NCI-H345 (cell line): ENCODE data around the gene TTC38.
A peak's percentile ranks its signal among the peaks of the same experiment; 100 is the strongest.
"Not testable (repeated sequence)": the region's sequence is repeated elsewhere in the genome, so short reads cannot be mapped to it uniquely, and the experiment has no call there.

Experiments
- DNase-seq: peaks from one replicate; lab custom pipeline; 2025; lab: John Stamatoyannopoulos, UW

Gene TTC38

DNA sequence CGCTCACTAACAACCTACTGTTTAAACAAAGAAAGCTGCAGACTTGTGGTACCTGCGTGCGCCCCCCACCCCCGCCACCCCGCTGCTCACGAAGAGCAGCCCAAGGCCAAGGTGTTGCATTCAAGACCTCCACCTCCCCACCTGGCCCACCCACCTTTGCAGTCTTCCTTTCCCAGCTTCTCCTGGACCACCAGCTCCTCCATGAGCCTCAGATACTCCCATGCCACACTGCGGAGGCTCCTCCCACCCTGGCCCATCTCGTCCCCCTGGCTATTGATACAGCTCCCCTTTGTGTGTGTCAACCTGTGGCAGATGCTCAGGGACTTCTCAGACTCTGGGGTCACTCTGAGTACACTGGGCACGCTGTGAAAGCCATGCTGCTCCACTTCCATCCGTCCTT, 21.6 kb upstream of the TTC38 start:
- DNase-seq, result no peak

DNA sequence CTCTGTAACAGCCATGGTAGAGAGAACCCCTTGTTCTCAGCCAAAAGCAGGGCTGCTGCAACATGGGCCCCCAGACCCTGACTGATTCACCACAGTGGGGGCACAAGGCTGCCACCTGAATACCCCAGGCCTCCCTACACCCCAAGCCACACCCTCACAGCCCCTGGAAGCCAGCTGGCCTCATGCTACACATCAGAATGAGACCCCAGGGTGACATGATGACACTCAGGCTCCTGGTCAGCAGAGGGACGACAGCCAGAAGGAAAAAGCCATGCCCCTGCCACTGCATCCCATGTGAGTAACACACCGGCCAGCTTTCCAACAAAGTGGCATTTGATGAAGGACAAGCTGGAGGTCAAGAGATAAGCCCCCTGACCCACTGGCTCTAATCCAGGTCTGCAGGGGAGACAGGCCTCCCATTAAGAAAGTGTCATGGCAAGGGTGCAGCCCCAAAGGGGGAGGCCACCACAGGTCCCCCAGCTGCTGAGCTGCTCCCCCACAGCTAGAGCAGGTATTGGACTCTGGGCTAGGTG, 20.3 kb upstream of the TTC38 start:
- DNase-seq, result no peak

DNA sequence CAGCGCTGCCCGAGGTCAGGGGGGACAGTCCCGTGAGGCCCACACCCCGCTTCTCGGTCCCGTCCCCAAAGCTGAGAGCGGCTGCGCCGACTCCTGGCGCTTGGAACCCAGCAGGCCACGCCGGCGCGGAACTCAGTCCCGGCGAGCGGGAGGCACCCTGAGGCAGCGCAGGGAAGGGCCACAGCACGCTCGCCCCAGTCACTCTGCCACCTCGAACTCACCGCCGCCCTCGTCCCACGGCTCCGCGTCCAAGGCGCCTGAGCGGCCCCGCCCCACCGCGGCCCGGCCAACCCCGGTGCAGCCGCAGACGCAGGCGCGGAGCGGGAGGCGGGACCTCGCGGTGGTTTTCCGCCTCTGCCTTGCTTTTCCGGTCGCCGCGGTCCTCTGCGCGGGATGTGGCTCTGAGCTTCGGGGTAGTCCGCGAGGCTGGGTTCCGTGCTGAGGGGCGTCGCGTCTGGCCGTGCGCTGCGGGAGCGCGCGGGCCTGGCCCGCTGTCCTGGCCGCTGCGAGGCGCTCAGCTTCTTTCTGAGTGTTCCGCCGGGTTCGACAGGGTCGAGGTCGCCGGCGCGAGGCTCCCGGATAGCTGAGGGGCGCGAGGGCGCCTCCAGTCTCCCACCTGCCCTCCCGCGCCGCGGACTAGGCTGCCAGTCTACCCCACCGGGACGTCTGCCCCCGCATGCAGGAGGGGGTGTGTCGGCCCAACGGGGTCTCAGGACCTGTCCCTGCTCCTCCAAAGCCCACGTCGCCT, 17.6 kb upstream of the TTC38 start, which contains the start of gene CDPF1:
Gene CDPF1, minus strand, starts transcription at position 259 of the 748 bp plus-strand sequence. CDS start 2,009 bp downstream, outside the sequence.
- peak; percentile 85 for DNase-seq

DNA sequence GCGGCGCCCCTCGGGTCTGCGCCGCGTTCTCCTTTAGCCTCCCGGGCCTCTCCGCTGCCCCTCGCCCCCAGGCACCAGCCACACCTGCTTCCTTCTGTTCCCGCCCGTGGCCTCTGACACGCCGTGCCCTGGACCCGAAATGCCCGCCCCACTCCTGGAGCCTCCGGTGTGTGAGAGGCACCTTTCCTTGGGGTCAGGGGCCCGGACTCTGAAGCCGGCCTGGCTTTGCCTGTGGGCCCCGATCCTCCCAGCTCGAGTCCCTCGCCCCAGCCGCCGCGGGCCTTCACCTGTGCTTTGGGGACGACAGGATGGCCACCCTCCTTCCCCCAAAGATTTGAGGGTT, 17.1 kb upstream of the TTC38 start:
- DNase-seq, result no peak

DNA sequence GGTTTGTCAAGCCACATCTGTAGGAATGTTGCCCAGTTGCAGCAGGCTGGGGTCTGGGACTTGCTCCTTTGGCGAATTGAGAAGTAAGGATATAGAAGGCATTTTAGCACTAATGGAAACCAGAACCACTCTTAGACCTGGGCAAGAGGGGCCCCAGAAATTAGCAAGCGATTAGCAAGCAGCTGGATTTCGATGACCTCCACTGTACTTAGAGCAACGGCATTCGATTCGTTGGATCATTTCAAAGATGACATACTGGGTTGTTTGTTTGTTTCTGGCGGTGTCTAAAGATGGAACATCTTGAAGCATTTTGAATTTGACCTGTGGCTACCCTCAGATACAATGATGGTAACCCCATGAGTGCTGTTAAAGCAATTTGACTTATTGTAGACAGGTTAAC, 16.5 kb upstream of the TTC38 start:
- no peak for DNase-seq

DNA sequence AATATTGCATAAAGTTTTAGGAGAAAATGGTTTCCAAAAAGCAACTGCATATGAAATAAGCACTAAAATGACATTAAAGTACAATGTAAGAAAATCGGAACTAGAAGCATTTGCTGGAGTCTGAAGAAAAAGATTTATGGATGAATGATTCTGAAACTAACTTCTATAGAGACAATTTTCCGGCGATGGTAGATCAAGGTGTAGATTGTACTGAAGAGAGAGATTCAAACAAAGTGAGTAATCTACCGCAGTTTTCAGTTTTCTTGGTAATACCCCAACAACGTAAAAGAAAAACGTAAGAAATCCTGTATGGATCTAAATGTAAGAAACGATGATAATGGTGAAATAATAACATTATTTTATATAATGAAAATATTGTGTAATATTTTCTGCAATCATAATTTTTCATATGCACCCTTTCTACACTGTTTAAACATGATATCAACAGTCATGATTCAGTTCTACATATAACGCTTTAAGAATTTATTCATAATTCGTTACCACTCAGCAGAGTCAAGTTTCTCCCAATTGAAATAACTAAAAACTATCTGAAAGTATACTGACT, 15.9 kb upstream of the TTC38 start:
- no peak for DNase-seq

DNA sequence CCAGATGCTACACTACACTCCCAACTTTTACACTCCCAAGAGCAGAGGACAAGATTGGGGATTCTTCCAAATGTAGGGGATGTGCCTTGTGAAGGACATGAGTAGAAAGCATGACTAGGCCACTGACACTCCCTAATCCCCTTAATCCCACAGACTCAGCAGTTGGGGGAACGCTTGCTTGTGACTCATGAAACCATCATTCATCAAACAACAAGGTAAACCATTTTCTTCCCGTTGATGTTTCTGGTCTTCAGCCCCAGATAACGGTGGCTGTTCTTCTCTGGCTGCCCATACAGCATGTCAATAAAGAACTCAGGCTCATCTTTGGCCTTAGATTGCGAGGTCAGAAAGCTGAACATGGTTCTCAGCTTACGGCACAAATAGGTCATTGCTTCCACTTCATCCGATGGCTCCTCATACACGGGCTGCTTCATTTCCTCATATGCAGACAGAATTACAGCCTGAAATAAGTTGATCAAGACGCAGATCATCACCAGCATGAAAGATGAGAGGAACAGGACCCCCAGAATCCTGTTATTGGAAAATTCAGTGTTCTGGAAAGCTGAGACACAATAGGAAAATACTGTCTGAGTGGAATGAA, 11.3 kb upstream of the TTC38 start:
- DNase-seq, result no peak

DNA sequence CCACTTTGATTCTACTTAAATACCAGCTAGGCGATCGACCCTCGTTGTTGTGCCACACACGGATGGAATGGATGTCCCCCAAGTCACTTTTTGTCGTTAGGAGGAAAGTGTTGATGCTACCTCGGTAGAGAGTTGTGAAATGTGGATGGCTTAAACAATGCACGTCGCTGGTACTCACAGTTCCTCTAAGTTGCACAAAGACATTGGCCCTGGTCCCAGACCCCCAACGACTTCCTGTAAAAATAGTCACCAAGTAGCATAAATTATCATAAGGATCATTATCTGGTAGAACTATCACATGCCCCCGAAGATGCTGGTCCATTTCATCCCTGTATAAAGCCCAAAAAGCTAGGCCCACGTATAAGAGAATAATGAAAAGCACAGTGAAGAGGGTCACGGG, 8.4 kb upstream of the TTC38 start:
- no peak for DNase-seq

DNA sequence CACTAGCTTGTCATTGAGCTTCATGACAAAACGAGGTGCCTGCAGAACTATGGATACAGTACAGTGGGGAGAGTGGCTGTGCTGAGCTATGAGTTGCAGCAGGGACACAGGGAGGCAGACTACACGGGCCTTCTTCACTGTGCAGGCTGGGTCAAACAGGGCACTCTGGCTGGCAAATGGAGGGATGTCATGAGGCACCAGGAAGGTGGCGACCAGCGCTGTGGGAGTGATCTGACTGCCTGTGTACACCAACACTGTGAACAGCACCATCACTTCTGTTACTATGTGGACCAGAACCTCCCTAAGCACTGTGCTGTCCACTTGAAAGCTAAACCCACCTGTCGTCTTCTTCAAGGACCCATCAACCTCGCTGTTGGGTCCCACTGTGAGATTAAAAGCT, 7.8 kb upstream of the TTC38 start:
- DNase-seq, result no peak

DNA sequence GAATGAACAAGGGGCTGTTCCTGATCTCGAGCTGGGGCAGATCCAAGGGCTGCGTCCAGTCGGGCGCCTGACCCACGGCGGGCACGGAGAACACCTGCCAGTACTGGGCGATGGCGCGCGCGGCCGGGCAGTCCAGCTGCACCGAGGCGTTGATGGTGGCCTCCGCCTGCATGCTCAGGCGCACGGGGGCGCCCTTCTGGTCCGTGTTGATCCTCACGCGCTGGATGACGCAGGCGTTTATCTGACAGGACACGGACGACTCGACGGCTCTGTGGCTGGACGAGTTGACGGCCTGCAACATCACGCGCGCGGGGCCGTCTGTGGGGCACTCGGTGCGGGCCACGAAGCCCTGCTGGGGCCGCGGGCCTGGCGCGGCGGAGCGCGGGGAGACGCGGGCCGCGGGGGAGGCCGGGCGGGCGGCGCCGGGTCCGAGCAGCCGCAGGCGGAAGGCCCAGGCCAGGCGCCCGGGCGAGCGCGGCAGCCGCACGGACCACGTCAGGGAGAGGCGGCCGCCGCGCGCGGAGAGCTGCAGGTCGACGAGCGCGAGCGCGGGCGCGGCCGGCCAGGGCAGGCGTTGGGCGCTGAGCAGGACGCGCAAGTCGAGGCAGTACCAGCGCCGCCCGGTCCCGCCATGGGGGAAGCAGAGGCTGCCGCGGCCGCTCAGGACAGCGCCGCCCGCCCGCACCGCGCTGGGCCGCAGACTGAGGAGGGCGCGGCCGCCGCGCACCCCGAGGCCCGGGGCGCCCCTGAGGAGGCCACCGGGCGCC, 5.2 kb upstream of the TTC38 start:
- no peak for DNase-seq

DNA sequence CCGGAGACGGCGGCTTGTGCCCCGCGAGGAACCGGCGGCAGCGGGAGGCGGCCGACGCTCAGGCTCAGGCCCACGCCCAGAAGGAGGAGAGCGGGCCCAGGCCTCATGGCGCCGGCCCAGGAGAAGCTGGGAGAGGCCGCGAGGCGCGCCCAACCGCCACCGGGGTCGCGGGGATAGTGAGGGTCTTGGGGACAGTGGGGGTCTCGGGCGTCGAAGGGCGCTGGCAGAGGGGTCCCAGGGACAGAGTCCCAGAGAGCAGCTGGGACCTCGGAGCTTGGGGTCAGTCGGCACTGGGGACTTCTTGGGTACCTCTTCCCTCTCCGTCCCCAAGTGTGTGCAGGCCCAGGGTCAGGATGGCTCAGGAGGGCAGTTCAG, 4.6 kb upstream of the TTC38 start, which contains the start of gene PKDREJ:
Gene PKDREJ, minus strand, starts transcription at position 128 of the 375 bp plus-strand sequence. Its CDS starts 21 bp downstream, at position 107.
- no peak for DNase-seq

DNA sequence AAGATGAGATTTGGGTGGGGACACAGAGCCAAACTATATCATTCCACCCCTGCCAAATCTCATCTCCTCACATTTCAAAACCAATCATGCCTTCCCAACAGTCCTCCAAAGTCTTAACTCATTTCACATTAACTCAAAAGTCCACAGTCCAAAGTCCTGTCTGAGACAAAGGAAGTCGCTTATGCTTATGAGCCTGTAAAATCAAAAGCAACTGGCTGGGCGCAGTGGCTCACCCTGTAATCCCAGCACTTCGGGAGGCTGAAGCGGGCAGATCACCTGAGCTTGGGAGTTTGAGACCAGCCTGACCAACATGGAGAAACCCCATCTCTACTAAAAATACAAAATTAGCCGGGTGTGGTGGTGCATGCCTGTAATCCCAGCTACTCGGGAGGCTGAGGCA, 3.3 kb upstream of the TTC38 start:
- DNase-seq, result not testable (repeated sequence)

DNA sequence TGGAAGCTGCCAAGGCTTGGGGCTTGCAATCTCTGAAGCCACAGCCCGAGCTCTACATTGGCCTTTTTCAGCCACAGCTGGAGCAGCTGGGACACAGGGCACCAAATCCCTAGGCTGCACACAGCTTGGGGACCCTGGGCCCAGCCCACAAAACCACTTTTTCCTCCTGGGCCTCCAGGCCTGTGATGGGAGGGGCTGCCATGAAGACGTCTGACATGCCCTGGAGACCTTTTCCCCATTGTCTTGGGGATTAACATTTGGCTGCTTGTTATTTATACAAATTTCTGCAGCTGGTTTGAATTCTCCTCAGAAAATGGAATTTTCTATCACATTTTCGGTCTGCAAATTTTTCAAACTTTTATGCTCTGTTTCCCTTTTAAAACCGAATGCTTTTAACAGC, 2.2 kb upstream of the TTC38 start:
- not testable (repeated sequence) for DNase-seq

DNA sequence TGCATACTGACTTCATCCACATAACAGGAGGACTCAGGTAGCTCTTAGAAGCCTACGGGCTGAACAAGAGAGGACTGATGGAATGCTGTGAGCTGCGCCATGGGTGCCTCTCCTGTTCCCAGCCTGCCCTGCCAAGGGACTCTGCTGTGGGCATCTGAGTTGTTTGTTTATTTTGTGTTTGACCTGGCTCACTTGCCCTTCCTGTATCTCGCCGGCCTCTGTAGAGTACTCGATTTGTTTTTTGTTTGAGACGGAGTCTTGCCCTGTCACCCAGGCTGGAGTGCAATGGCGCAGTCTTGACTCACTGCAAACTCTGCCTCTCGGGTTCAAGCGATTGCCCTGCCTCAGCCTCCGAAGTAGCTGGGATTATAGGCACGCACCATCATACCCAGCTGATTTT, 1.8 kb downstream of the TTC38 start:
- DNase-seq, result no peak

DNA sequence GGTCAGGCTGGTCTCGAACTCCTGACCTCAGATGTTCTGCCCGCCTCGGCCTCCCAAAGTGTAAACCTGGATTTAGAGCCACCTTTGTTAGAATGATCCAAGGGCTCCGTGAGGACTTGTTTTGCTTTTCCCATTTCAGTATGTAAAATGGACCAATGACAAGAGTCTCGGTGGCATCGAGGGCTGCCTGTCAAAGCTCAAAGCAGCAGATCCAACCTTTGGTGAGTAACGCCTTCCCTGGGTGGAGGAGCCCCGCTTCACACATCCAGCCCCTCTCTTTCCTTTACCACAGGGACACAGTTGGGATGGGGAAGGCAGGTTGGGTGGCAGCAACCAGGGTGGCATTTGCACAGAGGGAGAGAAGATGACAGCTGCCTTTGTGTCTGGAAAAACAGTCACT, 4.4 kb downstream of the TTC38 start:
- no peak for DNase-seq

DNA sequence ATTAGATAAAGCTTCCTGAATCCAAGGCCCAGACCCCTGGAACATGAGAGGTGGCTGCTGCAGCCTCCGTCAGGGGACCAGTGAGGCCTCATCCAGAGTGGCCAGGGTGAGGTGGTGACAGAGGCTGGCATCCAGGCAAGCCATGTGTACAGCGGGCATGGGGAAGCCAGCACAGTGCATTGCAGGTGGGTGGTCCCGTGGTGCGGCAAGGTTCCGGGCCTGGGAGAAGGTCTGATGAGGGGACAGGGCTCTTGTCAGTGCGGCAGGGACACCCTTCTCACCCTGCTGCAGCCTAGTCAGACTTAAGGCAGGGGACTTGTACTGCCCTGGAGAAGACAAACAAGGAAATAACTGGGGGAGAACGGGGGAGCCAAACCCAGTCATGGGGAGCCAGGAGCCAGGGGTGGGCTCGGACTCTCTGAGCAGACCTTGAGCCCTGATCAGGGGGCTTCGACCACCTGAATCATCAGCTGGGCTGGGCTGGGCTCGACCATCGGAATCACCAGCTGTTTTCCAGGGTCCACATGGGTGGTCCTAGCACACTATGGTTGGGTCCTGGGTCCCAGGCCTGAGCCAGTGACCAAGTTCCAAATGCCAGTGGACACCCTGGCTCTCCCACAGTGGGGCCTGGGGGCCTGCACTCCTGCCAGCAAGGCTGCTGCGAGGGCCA, 5.1 kb downstream of the TTC38 start:
- no peak for DNase-seq

DNA sequence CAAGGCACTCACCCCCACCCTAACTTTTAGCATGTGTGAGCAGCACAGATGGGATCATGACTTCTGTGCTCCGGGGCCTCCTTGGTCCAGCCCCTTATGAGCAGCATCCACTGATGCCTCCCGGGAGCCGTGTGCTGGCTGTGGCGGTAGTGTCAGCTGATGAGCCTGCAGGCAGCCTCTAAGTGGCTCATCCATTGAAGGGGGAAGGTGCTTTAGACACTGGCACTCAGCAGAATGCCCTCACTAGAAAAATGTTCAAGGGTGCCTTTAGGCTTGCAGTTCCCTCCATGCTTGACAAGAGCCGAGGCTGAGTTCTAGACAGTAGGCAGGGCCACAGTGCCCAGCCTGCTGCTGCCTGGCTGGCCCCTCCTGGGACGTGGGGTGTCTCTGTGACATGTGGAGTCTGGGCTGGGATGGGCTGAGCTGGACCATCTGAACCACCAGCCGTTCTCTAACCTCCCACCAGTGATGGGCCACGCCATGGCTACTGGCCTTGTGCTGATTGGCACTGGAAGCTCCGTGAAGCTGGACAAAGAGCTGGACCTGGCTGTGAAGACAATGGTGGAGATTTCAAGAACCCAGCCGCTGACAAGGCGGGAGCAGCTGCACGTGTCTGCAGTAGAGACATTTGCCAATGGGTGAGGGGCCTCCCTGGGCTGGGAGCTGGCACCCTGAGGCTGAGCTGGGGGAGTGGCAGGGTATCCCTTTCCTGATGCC, 5.8 kb downstream of the TTC38 start:
- DNase-seq, result no peak

DNA sequence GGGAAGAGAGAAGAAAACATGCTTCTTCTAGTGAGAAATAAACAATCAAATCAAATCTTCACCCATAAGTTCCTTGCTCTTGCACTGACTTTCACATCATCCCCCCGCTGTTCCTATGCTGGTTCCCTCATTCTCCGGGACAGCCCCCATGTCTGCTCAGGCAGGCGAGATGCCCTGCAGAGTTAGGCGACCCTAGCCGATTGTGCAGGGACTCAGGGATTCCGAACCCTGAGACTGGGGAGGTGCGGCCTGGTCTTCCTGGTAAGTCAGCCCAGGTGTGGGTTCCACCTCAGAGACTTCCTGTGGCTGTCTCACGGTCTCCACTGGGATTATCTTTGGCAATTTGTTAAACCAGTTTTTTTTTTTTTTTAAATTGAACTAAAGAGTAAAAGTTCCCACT, 6.6 kb downstream of the TTC38 start:
- no peak for DNase-seq

DNA sequence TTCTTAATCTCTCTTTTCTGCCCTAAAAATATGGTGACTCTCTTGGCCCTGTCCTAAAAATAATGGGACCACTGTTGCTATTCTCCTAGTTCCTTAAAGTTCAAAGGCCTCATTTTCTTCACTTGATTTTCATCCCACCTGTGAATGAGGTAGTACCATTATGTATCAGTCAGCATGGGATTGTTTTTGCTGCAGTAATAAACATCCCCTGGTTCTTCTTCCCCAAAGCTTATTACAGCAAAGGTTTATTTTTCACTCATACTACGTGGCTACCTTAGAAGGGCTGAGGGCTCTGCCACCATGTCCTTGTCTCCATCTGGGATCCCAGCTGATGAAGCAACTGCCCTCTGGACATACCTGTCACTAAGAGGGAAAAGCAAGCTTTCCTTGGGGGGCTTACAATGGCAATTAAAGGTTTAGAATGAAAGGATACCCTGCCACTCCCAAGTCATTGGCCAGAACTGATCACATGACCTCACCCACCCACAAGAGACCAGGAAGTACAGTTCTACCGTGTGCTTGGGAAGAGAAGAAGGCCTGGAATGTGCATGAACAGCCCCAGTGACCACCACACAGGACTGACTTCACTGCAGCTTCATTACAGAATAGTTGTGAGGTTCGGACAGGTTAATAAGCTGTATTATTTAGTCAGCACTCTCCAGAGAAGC, 7.8 kb downstream of the TTC38 start:
- DNase-seq, result no peak

DNA sequence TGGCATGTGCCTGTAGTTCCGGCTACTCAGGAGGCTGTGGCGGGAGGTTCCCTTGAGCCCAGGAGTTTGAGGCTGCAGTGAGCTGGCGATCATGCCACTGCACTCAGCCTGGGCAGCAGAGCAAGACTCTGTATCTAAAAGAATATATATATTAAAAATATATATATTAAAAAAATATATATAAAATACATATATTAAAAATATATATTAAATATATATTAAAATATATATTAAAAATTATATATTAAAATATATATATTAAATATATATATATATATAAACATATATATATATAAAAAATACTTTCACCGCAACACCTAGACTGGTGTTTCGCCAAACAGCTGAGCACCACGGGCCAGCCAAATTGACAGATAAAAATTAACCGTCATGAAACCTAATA, 8.8 kb downstream of the TTC38 start:
- no peak for DNase-seq
